ACC112 (cell line): Measurements from ENCODE around the gene PRKAR1B.

Experiments
- H2AFZ ChIP-seq: fragments of 200-600 bp; sonication (generic); one replicate; pipeline ENCODE4 v1.6.0; 2017; ENCODE audit warnings: antibody characterized with exemption, low read length; ENCODE audit not compliant: unreplicated experiment
- H3K27ac ChIP-seq: fragments of 200-600 bp; sonication (generic); 2 replicates; pipeline ENCODE4 v1.5.1; 2014; ENCODE audit warnings: low read depth, mild to moderate bottlenecking, antibody characterized with exemption, low read length, moderate library complexity
- H3K27me3 ChIP-seq: fragments of 200-600 bp; sonication (generic); 2 replicates; pipeline ENCODE4 v1.6.1; 2014; ENCODE audit warnings: mild to moderate bottlenecking, antibody characterized with exemption, low read length, moderate library complexity, mixed read lengths; ENCODE audit not compliant: insufficient read depth
- H3K36me3 ChIP-seq: fragments of 200-600 bp; sonication (generic); 2 replicates; pipeline ENCODE4 v1.6.1; 2016; ENCODE audit warnings: mild to moderate bottlenecking, antibody characterized with exemption, low read length, moderate library complexity, mixed read lengths; ENCODE audit not compliant: insufficient read depth
- H3K4me1 ChIP-seq: fragments of 200-600 bp; sonication (generic); one replicate; pipeline ENCODE4 v1.6.1; 2016; ENCODE audit warnings: low read length, mixed read lengths; ENCODE audit not compliant: insufficient read depth, unreplicated experiment, control insufficient read depth
- H3K4me3 ChIP-seq: fragments of 200-600 bp; sonication (generic); 2 replicates; pipeline ENCODE4 v1.5.1; 2014; ENCODE audit warnings: mild to moderate bottlenecking, low read depth, low read length
- H3K79me2 ChIP-seq: fragments of 200-600 bp; sonication (generic); one replicate; pipeline ENCODE4 v1.6.0; 2016; ENCODE audit warnings: low read length; ENCODE audit not compliant: control insufficient read depth, unreplicated experiment, insufficient read depth

PRKAR1B gene

DNA sequence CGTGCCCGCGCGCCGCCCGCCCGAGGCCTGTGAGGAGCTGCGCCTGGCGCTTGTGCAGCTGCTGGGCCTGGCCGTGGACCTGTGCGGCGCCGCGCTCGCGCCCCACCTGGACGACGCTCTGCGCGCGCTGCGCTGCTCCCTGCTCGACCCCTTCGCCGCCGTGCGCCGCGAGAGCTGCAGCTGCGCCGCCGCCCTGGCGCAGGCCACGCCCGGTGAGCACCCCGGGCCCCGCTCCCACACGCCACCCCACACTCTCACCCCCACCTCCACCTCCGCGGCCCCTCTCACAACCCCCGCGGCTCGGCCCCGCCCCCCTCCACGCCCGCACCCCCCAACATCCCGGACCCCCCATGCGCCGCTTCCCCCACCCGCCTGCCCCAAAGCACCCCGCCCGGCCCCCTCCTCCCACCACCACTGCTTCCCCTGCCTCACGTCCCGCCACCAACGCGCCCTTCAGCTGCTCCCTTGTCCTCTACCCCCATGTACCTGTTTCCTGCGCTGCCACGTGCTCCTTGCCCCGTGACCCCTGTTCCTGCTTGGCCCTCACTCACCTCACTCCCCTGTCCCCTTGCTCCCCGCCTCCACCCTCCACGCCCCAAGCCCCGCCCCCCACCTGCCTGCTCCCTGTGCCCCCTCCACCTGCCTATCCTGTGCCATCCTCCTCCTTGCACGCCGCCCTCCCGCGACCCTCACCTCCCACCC is at the start of gene PRKAR1B:
TSS of gene PRKAR1B (minus strand) at position 178 of the 702 bp plus-strand sequence. CDS start 15,776 bp downstream, outside the sequence.
- Histone ChIP-seq H3K79me2 (peaks cover 30% of the 10 kb centered on the region), H2AFZ (peak within 1 kb of the TSS; percentile 97), H3K4me1 (peaks cover 14% of the 10 kb centered on the region), H3K27ac (0 out of 2 replicates have a peak within 1 kb of the TSS, but pooled peaks have one; percentile 9), H3K4me3 (peak within 1 kb of the TSS; percentile 92), H3K36me3 (peaks cover 26% of the 10 kb centered on the region; the same call in 1 of the 2 replicates), H3K27me3 (no peaks in the 10 kb centered on the region)

DNA sequence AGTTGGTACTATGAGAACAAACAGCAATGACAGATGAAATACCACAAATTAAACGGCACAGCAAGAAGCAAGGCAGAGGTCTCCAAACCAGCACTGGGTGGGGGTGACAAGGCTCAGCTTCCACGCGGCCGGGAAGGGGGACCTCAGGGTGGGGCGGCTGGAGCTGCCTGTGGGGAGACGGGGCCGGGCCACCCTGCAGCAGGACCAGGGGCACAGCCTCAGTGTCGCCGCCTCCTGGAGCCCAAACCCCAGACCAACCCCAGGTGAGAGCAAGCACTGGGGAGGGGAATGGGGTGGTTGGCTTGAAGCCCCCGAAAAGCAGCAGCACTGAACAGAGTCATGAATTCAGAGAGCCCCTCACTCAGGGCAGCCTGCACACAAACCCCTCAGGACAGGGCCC is 49.3 kb upstream of the PRKAR1B start:
- Histone ChIP-seq H3K4me3 (no peak overlapping the region), H3K36me3 (peaks cover 4% of the 10 kb centered on the region; the same call in 1 of the 2 replicates), H3K79me2 (no peaks in the 10 kb centered on the region), H3K27ac (no peak overlapping the region), H3K4me1 (no peaks in the 10 kb centered on the region), H2AFZ (no peak overlapping the region), H3K27me3 (no peaks in the 10 kb centered on the region)

DNA sequence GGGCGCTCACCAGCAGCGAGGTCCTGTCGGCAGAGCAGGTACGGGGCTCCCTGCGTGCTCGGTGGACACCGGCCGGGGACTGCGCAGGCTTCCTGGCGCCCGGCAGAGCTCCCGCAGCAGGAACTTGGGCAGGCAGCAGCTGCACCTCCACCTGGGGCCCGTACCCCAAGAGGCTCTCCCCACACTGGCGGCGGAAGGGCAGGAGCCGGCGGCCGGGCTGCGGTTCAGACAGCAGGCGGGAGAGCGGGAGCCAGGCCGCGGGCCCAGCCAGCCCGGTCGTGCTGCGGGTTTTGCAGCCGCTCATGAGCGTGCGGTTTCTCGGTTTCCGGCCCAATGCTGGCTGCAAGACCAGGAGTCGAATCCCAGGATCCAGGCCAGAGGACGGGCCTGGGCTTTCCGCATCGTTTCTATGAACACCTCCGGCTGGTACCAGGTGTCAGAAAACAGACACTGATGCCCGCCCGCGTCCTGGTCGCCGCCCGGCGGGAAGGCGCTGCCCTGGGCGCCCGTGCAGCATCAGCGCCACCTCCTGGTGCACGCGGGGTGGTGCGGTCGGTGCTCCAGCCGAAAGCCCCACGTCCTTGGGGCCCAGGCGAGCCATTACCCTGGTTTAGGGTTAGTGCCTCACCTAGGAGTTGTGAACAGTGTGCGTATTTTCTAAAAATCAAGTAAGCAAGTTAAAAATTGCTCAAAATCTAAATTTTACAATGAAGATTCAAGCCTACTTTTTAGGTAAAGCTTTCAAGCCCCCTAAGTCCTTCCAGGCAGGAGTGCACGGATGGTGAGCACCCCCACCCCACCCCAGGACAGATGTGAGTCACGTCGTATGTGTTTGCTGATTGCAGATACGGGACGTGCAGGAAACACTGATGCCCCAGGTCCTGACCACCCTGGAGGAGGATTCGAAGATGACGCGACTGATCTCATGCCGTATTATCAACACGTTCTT is 47.4 kb upstream of the PRKAR1B start:
- H3K4me1 ChIP-seq, result no peaks in the 10 kb centered on the region
- no peak overlapping the region for H3K4me3 ChIP-seq
- no peaks in the 10 kb centered on the region for H3K36me3 ChIP-seq
- no peak overlapping the region for H2AFZ ChIP-seq
- H3K79me2 ChIP-seq, result no peaks in the 10 kb centered on the region
- no peak overlapping the region for H3K27ac ChIP-seq
- no peaks in the 10 kb centered on the region for H3K27me3 ChIP-seq

DNA sequence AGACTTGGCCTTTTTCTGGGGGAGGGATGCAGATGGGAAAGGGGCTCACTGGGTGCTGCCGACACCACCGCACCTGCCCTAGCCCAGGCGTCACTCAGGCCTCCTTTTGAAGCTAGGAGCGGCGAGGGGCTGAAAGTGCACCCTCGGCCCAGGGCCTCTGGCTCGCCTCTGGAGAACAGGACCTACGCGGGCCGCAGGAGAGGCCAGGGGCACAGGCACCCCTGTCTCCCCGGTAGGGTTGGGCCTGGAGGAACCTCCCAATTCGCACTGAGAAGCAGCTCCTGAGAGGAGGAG is 46.5 kb upstream of the PRKAR1B start:
- Histone ChIP-seq H3K79me2 (no peaks in the 10 kb centered on the region), H3K27ac (no peak overlapping the region), H3K36me3 (no peaks in the 10 kb centered on the region), H3K27me3 (no peaks in the 10 kb centered on the region), H3K4me3 (no peak overlapping the region), H3K4me1 (no peaks in the 10 kb centered on the region), H2AFZ (no peak overlapping the region)

DNA sequence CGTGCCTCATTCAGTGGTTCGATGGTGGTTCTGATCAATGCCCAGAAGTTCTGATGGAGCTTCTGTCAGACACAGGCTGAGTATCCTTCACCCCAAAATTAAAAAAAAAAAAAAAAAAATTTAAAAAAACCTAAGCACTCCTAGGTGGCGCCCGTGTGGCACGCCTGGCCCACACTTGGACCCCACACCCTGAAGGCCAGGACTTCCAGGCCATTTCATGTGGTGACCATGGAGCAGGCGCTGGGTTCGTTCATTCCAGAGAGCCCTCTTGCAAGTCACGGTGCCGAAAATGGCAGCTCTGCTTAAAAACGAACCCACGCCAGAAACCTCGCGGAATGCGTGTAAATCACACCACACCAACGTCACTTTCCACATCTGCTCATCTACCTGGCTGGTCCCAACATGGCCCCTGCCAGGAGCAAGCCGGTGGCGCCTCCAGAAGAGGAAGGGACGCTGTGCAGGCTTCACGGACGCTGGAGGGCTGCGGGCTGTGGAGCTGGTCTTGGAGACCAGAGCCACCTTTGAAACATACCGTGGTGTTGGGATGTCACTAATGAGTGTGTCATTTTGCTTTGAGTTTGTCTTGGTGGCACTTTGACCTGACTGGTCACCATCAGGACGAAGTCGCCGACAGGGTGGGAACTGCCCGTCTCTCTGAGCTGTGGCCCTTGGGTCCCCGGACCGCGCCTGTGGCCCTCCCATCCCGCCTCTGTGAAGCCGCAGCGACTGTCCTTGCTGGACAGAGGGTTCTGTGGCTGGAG is 46.0 kb upstream of the PRKAR1B start:
- Histone ChIP-seq H3K4me3 (no peak overlapping the region), H3K79me2 (no peaks in the 10 kb centered on the region), H2AFZ (no peak overlapping the region), H3K36me3 (no peaks in the 10 kb centered on the region), H3K4me1 (no peaks in the 10 kb centered on the region), H3K27ac (no peak overlapping the region), H3K27me3 (no peaks in the 10 kb centered on the region)

DNA sequence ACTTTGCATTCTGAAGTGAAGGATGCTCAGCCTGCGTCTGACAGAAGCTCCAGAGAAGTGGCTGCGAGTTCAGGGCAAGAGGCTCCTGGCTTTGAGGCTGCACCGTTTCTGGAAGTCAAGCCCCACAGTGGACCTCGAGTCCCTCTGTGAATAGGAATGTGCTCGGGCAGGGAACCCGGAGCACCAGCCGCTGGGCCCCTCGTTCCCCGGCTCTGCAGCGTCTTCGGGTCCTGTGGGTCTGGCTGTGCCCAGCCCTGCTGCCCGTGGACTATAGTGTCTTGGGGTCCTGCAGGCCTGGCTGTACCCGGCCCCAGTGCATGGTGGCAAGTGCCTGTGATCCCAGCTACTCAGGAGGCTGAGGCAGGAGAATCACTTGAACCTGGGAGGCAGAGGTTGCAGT is 45.3 kb upstream of the PRKAR1B start:
- Histone ChIP-seq H3K27me3 (no peaks in the 10 kb centered on the region), H3K79me2 (no peaks in the 10 kb centered on the region), H3K36me3 (no peaks in the 10 kb centered on the region), H3K27ac (no peak overlapping the region), H3K4me1 (no peaks in the 10 kb centered on the region), H2AFZ (no peak overlapping the region), H3K4me3 (no peak overlapping the region)

DNA sequence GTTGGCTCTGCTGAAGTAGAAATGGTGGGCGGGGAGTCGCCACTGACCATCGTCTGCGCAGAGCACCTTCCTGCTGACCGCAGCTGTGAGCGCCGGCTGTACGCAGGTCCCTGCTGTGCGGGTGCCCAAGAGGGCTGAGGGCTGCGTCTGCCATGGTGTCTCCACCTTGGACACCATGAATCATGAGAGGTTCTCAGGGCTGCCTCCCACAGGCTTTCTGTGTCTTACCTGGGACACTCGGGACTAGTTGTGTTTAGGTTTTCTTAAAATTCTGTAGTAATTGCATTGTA is 44.9 kb upstream of the PRKAR1B start:
- H3K36me3 ChIP-seq, result no peaks in the 10 kb centered on the region

DNA sequence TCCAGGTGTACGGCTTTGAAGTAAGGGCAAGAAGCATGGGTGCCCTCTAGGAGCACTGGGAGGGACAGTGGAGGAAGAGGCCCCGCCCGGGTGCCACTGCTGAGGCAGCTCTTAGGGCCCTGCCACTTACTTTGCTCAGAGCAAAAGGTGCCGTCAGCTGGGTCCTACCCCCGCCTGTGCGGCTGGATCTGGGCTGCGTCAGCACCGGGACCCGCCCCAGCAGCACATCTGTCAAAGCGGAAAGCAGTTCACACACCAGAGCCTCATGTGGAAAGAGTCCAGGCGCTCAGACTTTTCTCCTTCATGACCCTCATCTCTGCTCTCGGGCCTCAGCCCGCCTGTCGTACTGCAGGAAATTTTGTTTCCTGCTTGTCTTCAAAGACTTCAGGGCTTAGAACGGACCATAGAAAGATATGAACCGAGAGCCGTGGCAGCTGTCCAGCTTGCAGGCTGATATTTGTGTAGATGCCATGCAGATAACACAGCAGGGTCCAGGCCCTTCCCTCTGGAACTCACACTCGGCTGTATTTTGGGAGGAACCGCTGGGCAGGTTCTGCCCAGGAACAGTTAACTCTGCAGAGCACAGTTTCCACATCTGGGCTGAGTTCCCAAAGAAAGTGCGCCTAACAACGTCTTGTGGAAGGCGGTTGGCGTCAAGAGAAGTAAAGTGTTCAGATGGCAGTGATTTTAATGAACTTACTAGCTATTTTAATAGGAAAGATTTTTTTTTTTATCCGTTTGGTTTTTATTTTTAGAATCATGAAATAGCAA is 44.3 kb upstream of the PRKAR1B start:
- Histone ChIP-seq H3K27ac (no peak overlapping the region), H2AFZ (no peak overlapping the region), H3K79me2 (no peaks in the 10 kb centered on the region), H3K36me3 (no peaks in the 10 kb centered on the region), H3K4me1 (no peaks in the 10 kb centered on the region), H3K4me3 (no peak overlapping the region), H3K27me3 (no peaks in the 10 kb centered on the region)

More for the DNA sequence above, 44.9 kb upstream of the PRKAR1B start:
- no peak overlapping the region for H2AFZ ChIP-seq
- no peaks in the 10 kb centered on the region for H3K27me3 ChIP-seq
- H3K4me3 ChIP-seq, result no peak overlapping the region
- no peaks in the 10 kb centered on the region for H3K79me2 ChIP-seq
- no peaks in the 10 kb centered on the region for H3K4me1 ChIP-seq
- no peak overlapping the region for H3K27ac ChIP-seq

DNA sequence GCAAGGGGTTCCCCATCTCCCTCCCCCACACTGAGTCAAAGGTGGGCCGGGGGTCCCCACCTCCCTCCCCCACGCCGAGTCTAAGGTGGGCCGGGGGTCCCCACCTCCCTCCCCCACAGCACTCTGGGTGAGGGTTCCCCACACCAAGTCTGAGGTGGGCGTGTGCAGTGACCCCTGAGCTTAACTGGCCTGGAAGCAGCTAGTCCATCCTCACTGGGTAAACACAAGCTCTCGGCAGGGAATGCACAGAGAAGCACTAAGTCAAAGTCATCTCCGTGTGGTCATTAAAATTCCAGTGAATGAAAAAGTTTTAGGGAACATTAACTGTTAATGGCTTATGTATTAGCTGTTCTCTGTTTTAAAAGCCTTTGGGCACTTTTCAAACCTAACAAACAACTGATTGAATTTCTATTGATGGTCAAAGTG is 43.7 kb upstream of the PRKAR1B start:
- Histone ChIP-seq H3K27ac (no peak overlapping the region), H3K4me1 (no peaks in the 10 kb centered on the region), H3K79me2 (no peaks in the 10 kb centered on the region), H3K4me3 (no peak overlapping the region), H3K27me3 (no peaks in the 10 kb centered on the region), H2AFZ (no peak overlapping the region), H3K36me3 (peaks cover 2% of the 10 kb centered on the region; the same call in 1 of the 2 replicates)

DNA sequence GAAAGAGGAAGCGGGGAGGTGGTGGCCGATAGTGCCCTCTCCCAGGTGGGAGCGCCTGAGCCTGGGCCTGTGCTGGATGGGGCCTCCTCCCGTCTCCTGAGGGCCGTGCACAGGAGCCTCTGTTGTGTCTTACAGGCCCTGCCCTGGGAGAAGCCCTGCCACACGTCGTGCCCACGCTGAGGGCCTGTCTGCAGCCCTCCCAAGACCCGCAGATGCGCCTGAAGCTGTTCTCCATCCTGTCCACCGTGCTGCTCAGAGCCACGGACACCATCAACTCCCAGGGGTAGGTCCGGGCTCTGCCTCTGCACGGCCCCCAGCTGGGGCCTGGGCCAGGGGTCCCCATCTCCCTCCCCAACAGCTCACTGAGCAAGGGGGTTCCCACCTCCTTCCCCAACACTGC is 43.3 kb upstream of the PRKAR1B start:
- H3K27me3 ChIP-seq, result no peaks in the 10 kb centered on the region
- no peaks in the 10 kb centered on the region for H3K79me2 ChIP-seq
- no peaks in the 10 kb centered on the region for H3K4me1 ChIP-seq
- H3K4me3 ChIP-seq, result no peak overlapping the region
- H3K27ac ChIP-seq, result no peak overlapping the region
- H3K36me3 ChIP-seq, result peaks cover 4% of the 10 kb centered on the region
- H2AFZ ChIP-seq, result no peak overlapping the region
